Body of pancreas (tissue), 4 donors: ENCODE data around the gene P4HA1. TPM values are rescaled to one million over a fixed set of nuclear protein-coding genes. Genes with fewer than 3 reads are reported as not detected.
"Not testable (repeated sequence)": the region's sequence is repeated elsewhere in the genome, so short reads cannot be mapped to it uniquely, and the experiment has no call there.

Experiments used
- ATAC-seq: fragments of 150-250 bp; one replicate; pipeline ENCODE4 v1.9.1; 2016
- DNase-seq, 4 donors: peaks; one replicate each; pipeline ENCODE4 v3.0.0-alpha.2; 2019
- H3K27ac ChIP-seq, 4 donors: fragments of 200-600 bp; sonication (generic); 1 replicate in 3 of 4; 2 replicates in 1 of 4; pipeline versions ENCODE4 v1.5.1 to v1.6.1; 2016 to 2019; ENCODE audit warnings: mild to moderate bottlenecking in 1 of 4, mixed read lengths in 1 of 4, moderate library complexity in 1 of 4
- H3K27me3 ChIP-seq, 2 donors: fragments of 200-600 bp; sonication (generic); one replicate each; pipeline ENCODE4 v1.6.0; 2016; ENCODE audit warnings: mild to moderate bottlenecking in 1 of 2
- H3K36me3 ChIP-seq, 2 donors: fragments of 200-600 bp; sonication (generic); replicated peaks in 1 of 2; 2 replicates each; pipeline ENCODE4 v1.5.1; 2016; ENCODE audit warnings: low read depth in 2 of 2; ENCODE audit not compliant: insufficient read depth in 1 of 2
- H3K4me1 ChIP-seq: fragments of 200-600 bp; sonication (generic); one replicate; pipeline ENCODE4 v1.6.0; 2016
- H3K4me3 ChIP-seq, 2 donors: fragments of 200-600 bp; sonication (generic); 1 replicate in 1 of 2; 2 replicates in 1 of 2; pipeline ENCODE4 v1.5.1; 2016 to 2019
- H3K9me3 ChIP-seq, 3 donors: fragments of 200-600 bp; sonication (generic); 1 replicate in 2 of 3; 2 replicates in 1 of 3; pipeline ENCODE4 v1.5.1; 2016
- POLR2A ChIP-seq, 3 donors: fragments of 450-650 bp; IDR thresholded peaks; one replicate each; pipeline ENCODE4 v1.6.1; 2016; ENCODE audit warnings: antibody characterized with exemption in 3 of 3, mild to moderate bottlenecking in 2 of 3
- WGBS, 2 donors: methylation state at CpG; one replicate each; pipeline ENCODE4 v1.1.5; 2017; 5-methylcytosine and 5-hydroxymethylcytosine counted together
- intact Hi-C: fragments of 100-400 bp; cut with DNase I; formaldehyde crosslinking; loops from one replicate; pipeline ENCODE4 v1.15.1; 2023
- total RNA-seq, 2 donors: library from RNA; depleted of rRNA; stranded (reverse); fragments of >200 nt; gene quantifications; one replicate each; pipeline ENCODE4 v1.1.0, GENCODE V29; 2016
- TF ChIP-seq, protein P1 (sequence below), 7 experiments: fragments of 450-650 bp in 4 of 7; fragments of 200-600 bp in 3 of 7; sonication (generic) in 3 of 7; IDR thresholded peaks; one replicate each; pipeline ENCODE4 v1.5.1; 2016 to 2019; ENCODE audit warnings: antibody characterized with exemption in 7 of 7

The P4HA1 gene
- total RNA-seq, 2 donors from 2014 or later: 11.9 to 21.5 TPM

GRCh38 chr10:73043766-73044377 lies 52.8 kb downstream of the P4HA1 start:
- intact Hi-C loops: no loop called here
- no peaks in the 10 kb centered on the region for H3K27me3 ChIP-seq
- H3K27ac ChIP-seq: peak overlapping the region in 3 of 4 donors; percentile 15 to 33 (median 15)
- H3K36me3 ChIP-seq: peaks cover 0 to 4% of the 10 kb centered on the region in 2 donors
- H3K4me3 ChIP-seq: no peak overlapping the region
- no peaks in the 10 kb centered on the region for H3K9me3 ChIP-seq
- ATAC-seq (no peak), DNase-seq (no peak)
- H3K4me1 ChIP-seq: peaks cover 12% of the 10 kb centered on the region
- WGBS, 2 donors: 61 to 68% methylated on average over 2 of the region's 2 CpGs
- TF ChIP-seq POLR2A (IDR thresholded peaks at IDR 0.05): no peak
- TF ChIP-seq, protein P1, sequence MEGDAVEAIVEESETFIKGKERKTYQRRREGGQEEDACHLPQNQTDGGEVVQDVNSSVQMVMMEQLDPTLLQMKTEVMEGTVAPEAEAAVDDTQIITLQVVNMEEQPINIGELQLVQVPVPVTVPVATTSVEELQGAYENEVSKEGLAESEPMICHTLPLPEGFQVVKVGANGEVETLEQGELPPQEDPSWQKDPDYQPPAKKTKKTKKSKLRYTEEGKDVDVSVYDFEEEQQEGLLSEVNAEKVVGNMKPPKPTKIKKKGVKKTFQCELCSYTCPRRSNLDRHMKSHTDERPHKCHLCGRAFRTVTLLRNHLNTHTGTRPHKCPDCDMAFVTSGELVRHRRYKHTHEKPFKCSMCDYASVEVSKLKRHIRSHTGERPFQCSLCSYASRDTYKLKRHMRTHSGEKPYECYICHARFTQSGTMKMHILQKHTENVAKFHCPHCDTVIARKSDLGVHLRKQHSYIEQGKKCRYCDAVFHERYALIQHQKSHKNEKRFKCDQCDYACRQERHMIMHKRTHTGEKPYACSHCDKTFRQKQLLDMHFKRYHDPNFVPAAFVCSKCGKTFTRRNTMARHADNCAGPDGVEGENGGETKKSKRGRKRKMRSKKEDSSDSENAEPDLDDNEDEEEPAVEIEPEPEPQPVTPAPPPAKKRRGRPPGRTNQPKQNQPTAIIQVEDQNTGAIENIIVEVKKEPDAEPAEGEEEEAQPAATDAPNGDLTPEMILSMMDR (IDR thresholded peaks at IDR 0.05): no peak

DNA sequence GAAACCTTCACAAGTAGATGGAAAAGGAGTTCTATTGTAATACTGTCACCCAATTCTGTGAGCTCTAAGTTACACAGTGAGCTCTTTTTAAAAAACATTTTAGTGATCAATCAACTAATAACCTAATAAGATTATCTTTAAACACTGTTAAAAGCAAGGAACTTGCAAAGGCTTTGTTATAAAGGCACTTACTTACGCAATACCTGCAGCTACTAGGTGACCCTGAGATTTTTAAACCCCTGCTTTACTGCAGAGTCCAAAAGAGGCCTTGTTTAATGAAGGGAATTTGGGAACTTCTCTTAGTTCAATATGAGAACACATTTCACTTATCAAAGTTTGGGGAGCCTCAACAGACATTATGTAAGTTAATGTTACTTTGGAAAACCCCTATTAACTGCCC lies 53.3 kb downstream of the P4HA1 start:
- TF ChIP-seq, protein P1 (IDR thresholded peaks at IDR 0.05): no peak
- TF ChIP-seq POLR2A (IDR thresholded peaks at IDR 0.05): no peak
- Histone ChIP-seq H3K27ac (peak overlapping the region in 1 of 4 donors; percentile 33), H3K4me1 (peaks cover 12% of the 10 kb centered on the region), H3K4me3 (no peak overlapping the region), H3K9me3 (no peaks in the 10 kb centered on the region), H3K27me3 (no peaks in the 10 kb centered on the region), H3K36me3 (peaks cover 0 to 4% of the 10 kb centered on the region in 2 donors)
- 79 to 88% methylated on average over 1 of the region's 1 CpG for WGBS, 2 donors
- DNase-seq (no peak), ATAC-seq (no peak)
- intact Hi-C loops: no loop called here

DNA sequence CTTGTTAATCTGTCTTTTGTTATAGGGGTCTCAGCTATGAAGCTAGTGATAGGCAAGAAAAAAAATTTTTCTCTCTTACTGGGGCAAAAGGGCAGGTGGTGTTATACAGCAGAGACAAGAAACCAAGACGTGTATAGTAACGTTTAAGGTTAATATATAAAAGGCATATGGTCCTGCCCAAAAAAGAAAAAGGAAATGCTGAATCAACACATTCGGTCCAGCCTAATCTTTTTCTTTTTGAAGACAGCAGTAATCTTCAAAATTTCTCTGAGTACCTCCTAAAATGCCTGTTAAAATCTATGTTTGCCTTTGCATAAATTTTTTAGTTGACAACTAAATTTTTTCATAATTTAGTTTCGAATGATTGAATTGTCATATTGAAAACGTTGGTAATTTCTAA lies 54.5 kb downstream of the P4HA1 start:
- H3K27me3 ChIP-seq: no peaks in the 10 kb centered on the region
- no peaks in the 10 kb centered on the region for H3K9me3 ChIP-seq
- ATAC-seq: no peak
- H3K36me3 ChIP-seq: peaks cover 0 to 5% of the 10 kb centered on the region in 2 donors
- H3K4me3 ChIP-seq: no peak overlapping the region
- WGBS, 2 donors: 85 to 86% methylated on average over 5 of the region's 5 CpGs
- intact Hi-C loops: no loop called here
- H3K4me1 ChIP-seq: peaks cover 12% of the 10 kb centered on the region
- TF ChIP-seq, protein P1 (IDR thresholded peaks at IDR 0.05): no peak
- TF ChIP-seq POLR2A (IDR thresholded peaks at IDR 0.05): no peak
- no peak for DNase-seq
- H3K27ac ChIP-seq: no peak overlapping the region

GRCh38 chr10:73039635-73040034 lies 57.0 kb downstream of the P4HA1 start:
- intact Hi-C loops: no loop called here

DNA sequence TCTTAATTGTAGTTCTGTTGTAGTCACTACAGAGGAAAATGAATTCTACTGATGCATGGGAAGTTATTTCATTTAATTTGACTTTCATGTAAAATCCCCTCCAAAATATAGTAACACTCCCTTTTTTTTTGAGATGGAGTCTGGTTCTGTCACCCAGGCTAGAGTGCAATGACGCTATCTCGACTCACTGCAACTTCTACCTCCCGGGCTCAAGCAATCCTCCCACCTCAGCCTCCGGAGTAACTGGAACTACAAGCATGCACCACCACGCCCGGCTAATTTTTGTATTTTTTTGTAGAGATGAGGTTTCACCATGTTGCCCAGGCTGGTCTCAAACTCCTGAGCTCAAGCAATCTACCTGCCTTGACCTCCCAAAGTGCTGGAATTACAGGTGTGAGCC lies 60.4 kb downstream of the P4HA1 start:
- 91 to 95% methylated on average over 6 of the region's 6 CpGs for WGBS, 2 donors
- H3K4me3 ChIP-seq, intact Hi-C loops, ATAC-seq, H3K27ac ChIP-seq, H3K4me1 ChIP-seq, H3K36me3 ChIP-seq, H3K27me3 ChIP-seq, H3K9me3 ChIP-seq, DNase-seq: not testable (repeated sequence)

More at GRCh38 chr10:73039635-73040034, 57.0 kb downstream of the P4HA1 start:
- no peaks in the 10 kb centered on the region for H3K9me3 ChIP-seq
- ATAC-seq (peak; percentile 33), DNase-seq (no peak)
- H3K27me3 ChIP-seq: no peaks in the 10 kb centered on the region
- WGBS, 2 donors: 79 to 85% methylated on average over 3 of the region's 3 CpGs
- H3K4me1 ChIP-seq: peaks cover 4% of the 10 kb centered on the region
- peaks cover 0 to 4% of the 10 kb centered on the region in 2 donors for H3K36me3 ChIP-seq
- no peak overlapping the region for H3K4me3 ChIP-seq
- no peak overlapping the region for H3K27ac ChIP-seq
- TF ChIP-seq, protein P1 (IDR thresholded peaks at IDR 0.05): no peak
- no peak for TF ChIP-seq POLR2A (IDR thresholded peaks at IDR 0.05)
